HFFc6 (cell line): ENCODE results near the gene KIF26B. TPM values are rescaled to one million over a fixed set of nuclear protein-coding genes. Genes with fewer than 3 reads are reported as not detected.

Source experiments
- DNase-seq: peaks from one replicate; pipeline ENCODE4 v3.0.0-alpha.2; 2018
- H3K27ac Mint-ChIP-seq: 2 replicates; pipeline ENCODE4 v1.8.0; 2020; ENCODE audit warnings: mild to moderate bottlenecking, mixed read lengths
- H3K27me3 Mint-ChIP-seq: 2 replicates; pipeline ENCODE4 v1.8.0; 2021; ENCODE audit warnings: mild to moderate bottlenecking, moderate library complexity, mixed read lengths; ENCODE audit not compliant: insufficient read depth
- H3K36me3 Mint-ChIP-seq: 2 replicates; pipeline ENCODE4 v1.8.0; 2021; ENCODE audit warnings: low read depth, mixed read lengths
- H3K4me1 Mint-ChIP-seq: 2 replicates; pipeline ENCODE4 v1.8.0; 2020; ENCODE audit warnings: low read depth, mixed read lengths
- H3K4me3 Mint-ChIP-seq: 2 replicates; pipeline ENCODE4 v1.8.0; 2020; ENCODE audit warnings: mild to moderate bottlenecking, moderate library complexity, mixed read lengths
- H3K9me3 Mint-ChIP-seq: 2 replicates; pipeline ENCODE4 v1.8.0; 2020; ENCODE audit warnings: mild to moderate bottlenecking, mixed read lengths
- CTCF ChIP-seq: fragments of 200-600 bp; sonication (generic); IDR thresholded peaks from 2 replicates; pipeline ENCODE4 v1.5.0; 2021; ENCODE audit warnings: antibody characterized with exemption, mild to moderate bottlenecking
- total RNA-seq, 6 experiments: library from RNA; stranded (reverse); fragmentation: NEBNext Ultra II Directional; extraction: Animal tissue kit (Norgen Biotek cat#: 25700); gene quantifications; 2 replicates in 1 of 6; 3 replicates in 5 of 6; pipeline ENCODE4 v1.2.3, GENCODE V29; 2021

The KIF26B gene
- total RNA-seq, 6 experiments from 2014 or later: 4.6 to 7.5 (median 5.5) TPM

- no peak for DNase-seq
- TF ChIP-seq CTCF: no peak
- H3K4me1 Mint-ChIP-seq: no peaks in the 10 kb centered on the region
- no peaks in the 10 kb centered on the region for H3K36me3 Mint-ChIP-seq
- no peak overlapping the region for H3K4me3 Mint-ChIP-seq
- H3K9me3 Mint-ChIP-seq: no peaks in the 10 kb centered on the region
- H3K27me3 Mint-ChIP-seq: no peaks in the 10 kb centered on the region
- H3K27ac Mint-ChIP-seq: no peak overlapping the region
Observed at GRCh38 chr1:245530937-245531336, 376.2 kb downstream of the KIF26B start.

- Mint-ChIP-seq H3K27ac (no peak overlapping the region), H3K27me3 (peaks cover 5% of the 10 kb centered on the region; the same call in 1 of the 2 replicates), H3K4me3 (no peak overlapping the region), H3K36me3 (peaks cover 2% of the 10 kb centered on the region; the same call in 1 of the 2 replicates), H3K9me3 (no peaks in the 10 kb centered on the region), H3K4me1 (peaks cover 19% of the 10 kb centered on the region)
- no peak for TF ChIP-seq CTCF
- DNase-seq: peak; percentile 5
Observed at GRCh38 chr1:245537992-245538391, 383.2 kb downstream of the KIF26B start.

GRCh38 chr1:245538671-245539070 lies 383.9 kb downstream of the KIF26B start:
- peaks cover 5% of the 10 kb centered on the region; the same call in 1 of the 2 replicates for H3K27me3 Mint-ChIP-seq
- peaks cover 19% of the 10 kb centered on the region for H3K4me1 Mint-ChIP-seq
- no peak for TF ChIP-seq CTCF
- no peak overlapping the region for H3K4me3 Mint-ChIP-seq
- no peak for DNase-seq
- H3K9me3 Mint-ChIP-seq: no peaks in the 10 kb centered on the region
- no peak overlapping the region for H3K27ac Mint-ChIP-seq
- H3K36me3 Mint-ChIP-seq: peaks cover 6% of the 10 kb centered on the region; the same call in 1 of the 2 replicates

GRCh38 chr1:245541369-245541768 lies 386.6 kb downstream of the KIF26B start:
- peaks cover 5% of the 10 kb centered on the region; the same call in 1 of the 2 replicates for H3K27me3 Mint-ChIP-seq
- no peaks in the 10 kb centered on the region for H3K9me3 Mint-ChIP-seq
- TF ChIP-seq CTCF: no peak
- peaks cover 19% of the 10 kb centered on the region for H3K4me1 Mint-ChIP-seq
- no peak for DNase-seq
- no peak overlapping the region for H3K4me3 Mint-ChIP-seq
- no peak overlapping the region for H3K27ac Mint-ChIP-seq
- peaks cover 6% of the 10 kb centered on the region; the same call in 1 of the 2 replicates for H3K36me3 Mint-ChIP-seq

GRCh38 chr1:245542365-245542764 lies 387.6 kb downstream of the KIF26B start:
- peaks cover 19% of the 10 kb centered on the region for H3K4me1 Mint-ChIP-seq

More at GRCh38 chr1:245542365-245542764, 387.6 kb downstream of the KIF26B start:
- no peak for TF ChIP-seq CTCF
- H3K4me3 Mint-ChIP-seq: no peak overlapping the region
- H3K9me3 Mint-ChIP-seq: no peaks in the 10 kb centered on the region
- no peak overlapping the region for H3K27ac Mint-ChIP-seq
- DNase-seq: no peak
- H3K27me3 Mint-ChIP-seq: peaks cover 5% of the 10 kb centered on the region; the same call in 1 of the 2 replicates
- H3K36me3 Mint-ChIP-seq: peaks cover 6% of the 10 kb centered on the region; the same call in 1 of the 2 replicates
